Measurements from ENCODE around the gene CXCR6. TPM values are rescaled to one million over a fixed set of nuclear protein-coding genes. Genes with fewer than 3 reads are reported as not detected.

The CXCR6 gene
- total RNA-seq, 1 experiment from 2014 or later, result not detected

DNA sequence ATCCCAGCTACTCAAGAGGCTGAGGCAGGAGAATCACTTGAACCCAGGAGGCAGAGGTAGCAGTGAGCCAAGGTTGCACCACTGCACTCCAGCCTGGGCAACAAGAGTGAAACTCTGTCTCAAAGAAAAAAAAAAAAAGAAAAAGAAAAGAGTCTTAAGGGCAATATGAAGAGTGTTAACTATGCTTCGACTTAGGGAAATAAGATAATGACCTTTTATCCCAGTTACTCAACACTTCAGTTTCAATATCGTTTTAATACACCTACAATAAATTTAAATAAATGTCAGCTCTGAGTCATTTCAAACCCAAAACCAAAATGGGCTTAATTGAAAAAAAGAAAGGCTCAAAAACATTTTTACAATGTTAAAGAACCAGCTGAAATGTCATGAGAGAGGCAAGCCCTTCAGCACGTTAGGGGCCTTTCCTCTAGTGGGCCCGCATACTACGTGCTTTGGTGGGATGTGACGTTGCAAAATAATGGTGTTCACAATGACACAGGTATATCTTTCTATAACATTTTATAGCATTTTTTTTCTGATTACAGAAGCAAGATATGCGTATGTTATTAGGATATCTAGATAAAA is 37.1 kb downstream of the CXCR6 start:
- H4K20me1 ChIP-seq (ENCODE audit: control insufficient read depth, insufficient read depth, insufficient read length), result peaks cover 3% of the 10 kb centered on the region
- no peak overlapping the region for H2BK5ac ChIP-seq (ENCODE audit: insufficient read length, low read length)
- H3K56ac ChIP-seq (ENCODE audit: insufficient read length, low read depth, low read length), result no peak overlapping the region
- no peak overlapping the region for H3K4ac ChIP-seq (ENCODE audit: low read depth, low read length)
- no peaks in the 10 kb centered on the region for H3K27me3 Mint-ChIP-seq (ENCODE audit: low read depth)
- no peak overlapping the region for H3K4me3 Mint-ChIP-seq
- no peak overlapping the region for H2BK20ac ChIP-seq (ENCODE audit: low read depth, low read length, poor library complexity, severe bottlenecking)
- no peak overlapping the region for H3K23ac ChIP-seq (ENCODE audit: insufficient read length, low read depth, low read length)
- no peak overlapping the region for H3K27ac Mint-ChIP-seq
- no peaks in the 10 kb centered on the region; the same call in 1 of the 2 replicates for H3K79me2 ChIP-seq (ENCODE audit: insufficient read depth, low read length)
- peaks cover 11 to 80% (median 66%) of the 10 kb centered on the region in 3 experiments; a peak in 6 of 7 replicates for H3K36me3 Mint-ChIP-seq (ENCODE audit: insufficient read depth in 1 of 3, low read depth in 3 of 3)
- WGBS (ENCODE audit: extremely low coverage, insufficient read length, low lambda C conversion rate), result 100% methylated on average over 1 of the region's 7 CpGs
- no peak overlapping the region for H2BK12ac ChIP-seq (ENCODE audit: insufficient read length, low read depth, low read length)
- H3T11ph ChIP-seq (ENCODE audit: low read length), result no peak overlapping the region
- no peak for DNase-seq
- no peaks in the 10 kb centered on the region for H3K9me3 ChIP-seq (ENCODE audit: control insufficient read depth, low read depth, low read length)
- no peak overlapping the region for H3K18ac ChIP-seq (ENCODE audit: insufficient read length, low read depth, low read length)
- TF ChIP-seq, protein P1, sequence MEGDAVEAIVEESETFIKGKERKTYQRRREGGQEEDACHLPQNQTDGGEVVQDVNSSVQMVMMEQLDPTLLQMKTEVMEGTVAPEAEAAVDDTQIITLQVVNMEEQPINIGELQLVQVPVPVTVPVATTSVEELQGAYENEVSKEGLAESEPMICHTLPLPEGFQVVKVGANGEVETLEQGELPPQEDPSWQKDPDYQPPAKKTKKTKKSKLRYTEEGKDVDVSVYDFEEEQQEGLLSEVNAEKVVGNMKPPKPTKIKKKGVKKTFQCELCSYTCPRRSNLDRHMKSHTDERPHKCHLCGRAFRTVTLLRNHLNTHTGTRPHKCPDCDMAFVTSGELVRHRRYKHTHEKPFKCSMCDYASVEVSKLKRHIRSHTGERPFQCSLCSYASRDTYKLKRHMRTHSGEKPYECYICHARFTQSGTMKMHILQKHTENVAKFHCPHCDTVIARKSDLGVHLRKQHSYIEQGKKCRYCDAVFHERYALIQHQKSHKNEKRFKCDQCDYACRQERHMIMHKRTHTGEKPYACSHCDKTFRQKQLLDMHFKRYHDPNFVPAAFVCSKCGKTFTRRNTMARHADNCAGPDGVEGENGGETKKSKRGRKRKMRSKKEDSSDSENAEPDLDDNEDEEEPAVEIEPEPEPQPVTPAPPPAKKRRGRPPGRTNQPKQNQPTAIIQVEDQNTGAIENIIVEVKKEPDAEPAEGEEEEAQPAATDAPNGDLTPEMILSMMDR (conservative IDR thresholded peaks at IDR 0.05), result no peak
- no peak overlapping the region for H3K14ac ChIP-seq (ENCODE audit: insufficient read depth, low read length)
- no peak overlapping the region for H4K8ac ChIP-seq (replicated peaks; ENCODE audit: insufficient read length, low read depth, low read length)
- H2AK5ac ChIP-seq (ENCODE audit: insufficient read length, low read length), result no peak overlapping the region
- H3K4me2 ChIP-seq (ENCODE audit: insufficient read depth, insufficient read length, low read length), result no peak overlapping the region
- H3K4me1 ChIP-seq (ENCODE audit: insufficient read depth, low read length), result no peaks in the 10 kb centered on the region
- H2BK15ac ChIP-seq (ENCODE audit: low read depth, low read length), result no peak overlapping the region
- no peak overlapping the region for H2AFZ ChIP-seq (ENCODE audit: low read length)
- H4K91ac ChIP-seq (ENCODE audit: insufficient read length, low read depth, low read length), result no peak overlapping the region
- no peaks in the 10 kb centered on the region for H3K9me3 Mint-ChIP-seq
- H3K9ac ChIP-seq (ENCODE audit: extremely low read depth, insufficient read length, low read length), result no peak overlapping the region
- no peak overlapping the region for H4K5ac ChIP-seq (ENCODE audit: insufficient read length, low read depth, low read length)
- H2BK120ac ChIP-seq (ENCODE audit: low read depth, low read length, poor library complexity, severe bottlenecking), result no peak overlapping the region
- H3K79me1 ChIP-seq (ENCODE audit: insufficient read depth, low read depth, low read length, poor library complexity, severe bottlenecking), result no peaks in the 10 kb centered on the region
- H3K4me1 Mint-ChIP-seq, result no peaks in the 10 kb centered on the region
- H3K27ac ChIP-seq (ENCODE audit: insufficient read length, low read depth, low read length), result no peak overlapping the region
- no peaks in the 10 kb centered on the region for H3K27me3 ChIP-seq (ENCODE audit: insufficient read depth, low read length)
- no peaks in the 10 kb centered on the region for H3K23me2 ChIP-seq (ENCODE audit: insufficient read length, low read depth, low read length, poor library complexity, severe bottlenecking)

All from H9 (cell line).